Psoas muscle (tissue), 8 donors: ENCODE measurements around the gene STRN. TPM values are rescaled to one million over a fixed set of nuclear protein-coding genes. Genes with fewer than 3 reads are reported as not detected.
"Not testable (repeated sequence)": the region's sequence is repeated elsewhere in the genome, so short reads cannot be mapped to it uniquely, and the experiment has no call there.

ENCODE experiments used
- ATAC-seq, 4 donors: fragments of 200-7000 bp; cut with Tn5 transposase; one replicate each; pipeline ENCODE4 v1.9.1; 2020; ENCODE audit warnings: moderate library complexity in 3 of 4, mild to moderate bottlenecking in 2 of 4
- DNase-seq, 2 donors: peaks; one replicate each; pipeline ENCODE4 v3.0.0-alpha.2; 2020
- H3K27ac ChIP-seq: fragments of 200-600 bp; one replicate; pipeline ENCODE4 v1.8.0; 2022
- H3K27me3 ChIP-seq, 3 donors: fragments of 200-600 bp in 1 of 3; one replicate each; pipeline versions ENCODE4 v1.6.1 to v1.8.0; 2013 to 2022; ENCODE audit warnings: low read length in 2 of 3, mild to moderate bottlenecking in 2 of 3, moderate library complexity in 1 of 3; ENCODE audit not compliant: insufficient read depth in 3 of 3
- H3K36me3 ChIP-seq, 2 donors: fragments of 200-600 bp in 1 of 2; one replicate each; pipeline versions ENCODE4 v1.6.1 to v1.8.0; 2013 to 2022; ENCODE audit warnings: low read depth in 1 of 2, mild to moderate bottlenecking in 1 of 2, moderate library complexity in 1 of 2; ENCODE audit not compliant: insufficient read depth in 1 of 2
- H3K4me1 ChIP-seq: fragments of 200-600 bp; one replicate; pipeline ENCODE4 v1.8.0; 2022
- H3K4me3 ChIP-seq: fragments of 200-600 bp; one replicate; pipeline ENCODE4 v1.8.0; 2022; ENCODE audit warnings: mild to moderate bottlenecking
- H3K9me3 ChIP-seq: fragments of 200-600 bp; one replicate; pipeline ENCODE4 v1.8.0; 2022
- WGBS, 3 donors: extraction: QIAGEN DNeasy Blood & Tissue Kit; methylation state at CpG; one replicate each; pipeline versions ENCODE4 v1.1.6 to v1.1.7; 2013; 5-methylcytosine and 5-hydroxymethylcytosine counted together
- intact Hi-C, 2 donors: fragments of 100-400 bp; cut with DNase I; formaldehyde crosslinking; loops; one replicate each; pipeline versions ENCODE4 v1.11.0 to v1.14.2; 2022
- polyA plus RNA-seq, 3 donors: library from polyadenylated mRNA; stranded (reverse); fragments of 200-250 nt; gene quantifications; one replicate each; pipeline ENCODE4 v1.2.3, GENCODE V29; 2013
- total RNA-seq, 4 donors: library from RNA; stranded (reverse); fragmentation: NEBNext Ultra II Directional in 2 of 4; extraction: Animal tissue kit (Norgen Biotek cat#: 25700) in 2 of 4; gene quantifications; one replicate each; pipeline versions ENCODE4 v1.2.1 to v1.2.4, GENCODE V29; 2021 to 2023
- TF ChIP-seq, protein P1 (sequence below): fragments of 200-600 bp; IDR thresholded peaks from one replicate; pipeline ENCODE4 v1.8.0; 2022; ENCODE audit warnings: antibody characterized with exemption
- donor health status: healthy with polysubstance abuse.
- donor health status: DM: no; HTN: no; CAD: no; lungs with moderate emphysema.
- donor health status: Bipolar disorder and iron deficiency.
- donor health status: healthy.
- donor health status: DM: yes; HTN: yes; CAD: no.
- donor health status: DM: no; HTN: no; CAD: no.
- donor health status: DM: no; HTN: no; CAD: no.
- donor health status: DM: yes; HTN: yes; CAD: no.

STRN gene
- total and polyA plus RNA-seq, 7 donors = 12.7 to 48.5 (median 29.1) TPM

DNA sequence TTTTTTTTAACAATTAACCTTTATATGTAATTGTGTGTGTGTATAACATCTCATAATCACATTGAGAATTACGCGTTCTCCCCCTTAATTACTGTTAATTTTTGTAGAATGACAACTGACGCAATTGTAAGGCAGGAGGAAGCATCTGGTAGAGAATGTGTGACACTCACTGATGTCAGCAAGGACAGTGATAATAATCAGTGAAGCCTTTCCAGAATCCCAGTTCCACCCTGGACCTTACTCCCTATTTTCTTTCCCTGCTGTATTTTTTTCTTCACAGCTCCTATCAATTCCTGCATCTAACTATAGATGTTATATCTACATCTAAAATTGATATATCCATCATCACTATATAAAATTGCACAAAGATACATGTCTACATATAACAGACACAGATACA lies 16.1 kb upstream of the STRN start:
- WGBS, 3 donors = 76 to 93% (median 78%) methylated on average over 3 of the region's 3 CpGs
- no peaks in the 10 kb centered on the region for H3K27me3 ChIP-seq
- no peak overlapping the region for H3K27ac ChIP-seq
- peaks cover 0 to 41% of the 10 kb centered on the region in 2 donors for H3K36me3 ChIP-seq
- ATAC-seq = no peak
- intact Hi-C loops = no loop called here
- no peak overlapping the region for H3K4me3 ChIP-seq
- DNase-seq = no peak
- no peaks in the 10 kb centered on the region for H3K4me1 ChIP-seq
- TF ChIP-seq, protein P1, sequence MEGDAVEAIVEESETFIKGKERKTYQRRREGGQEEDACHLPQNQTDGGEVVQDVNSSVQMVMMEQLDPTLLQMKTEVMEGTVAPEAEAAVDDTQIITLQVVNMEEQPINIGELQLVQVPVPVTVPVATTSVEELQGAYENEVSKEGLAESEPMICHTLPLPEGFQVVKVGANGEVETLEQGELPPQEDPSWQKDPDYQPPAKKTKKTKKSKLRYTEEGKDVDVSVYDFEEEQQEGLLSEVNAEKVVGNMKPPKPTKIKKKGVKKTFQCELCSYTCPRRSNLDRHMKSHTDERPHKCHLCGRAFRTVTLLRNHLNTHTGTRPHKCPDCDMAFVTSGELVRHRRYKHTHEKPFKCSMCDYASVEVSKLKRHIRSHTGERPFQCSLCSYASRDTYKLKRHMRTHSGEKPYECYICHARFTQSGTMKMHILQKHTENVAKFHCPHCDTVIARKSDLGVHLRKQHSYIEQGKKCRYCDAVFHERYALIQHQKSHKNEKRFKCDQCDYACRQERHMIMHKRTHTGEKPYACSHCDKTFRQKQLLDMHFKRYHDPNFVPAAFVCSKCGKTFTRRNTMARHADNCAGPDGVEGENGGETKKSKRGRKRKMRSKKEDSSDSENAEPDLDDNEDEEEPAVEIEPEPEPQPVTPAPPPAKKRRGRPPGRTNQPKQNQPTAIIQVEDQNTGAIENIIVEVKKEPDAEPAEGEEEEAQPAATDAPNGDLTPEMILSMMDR = no peak
- H3K9me3 ChIP-seq = peaks cover 2% of the 10 kb centered on the region

DNA sequence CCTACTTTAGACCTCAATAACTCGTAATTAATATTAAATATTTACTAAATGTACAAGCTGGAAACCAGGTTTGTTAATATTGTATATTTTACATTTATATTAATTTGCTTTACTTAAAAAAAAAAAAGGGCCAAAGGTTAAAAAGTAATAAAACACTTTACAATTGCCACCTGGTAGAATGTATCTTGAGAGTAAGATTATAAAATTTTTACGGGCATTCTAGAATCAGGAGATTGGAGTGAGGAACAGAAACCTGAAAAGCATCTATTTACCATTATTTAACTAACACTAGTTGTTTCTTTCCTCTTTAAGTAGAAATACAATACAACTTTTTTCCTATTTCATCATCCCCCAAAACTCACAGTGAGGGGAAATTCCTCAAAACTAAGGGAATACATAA lies 15.6 kb upstream of the STRN start:
- peaks cover 2% of the 10 kb centered on the region for H3K9me3 ChIP-seq
- no peaks in the 10 kb centered on the region for H3K27me3 ChIP-seq
- DNase-seq = no peak
- peaks cover 0 to 36% of the 10 kb centered on the region in 2 donors for H3K36me3 ChIP-seq
- TF ChIP-seq, protein P1 = no peak
- 94 to 99% (median 95%) methylated on average over 2 of the region's 2 CpGs for WGBS, 3 donors
- H3K4me1 ChIP-seq = no peaks in the 10 kb centered on the region
- no peak for ATAC-seq
- intact Hi-C loops = no loop called here
- H3K4me3 ChIP-seq = no peak overlapping the region
- H3K27ac ChIP-seq = no peak overlapping the region

DNA sequence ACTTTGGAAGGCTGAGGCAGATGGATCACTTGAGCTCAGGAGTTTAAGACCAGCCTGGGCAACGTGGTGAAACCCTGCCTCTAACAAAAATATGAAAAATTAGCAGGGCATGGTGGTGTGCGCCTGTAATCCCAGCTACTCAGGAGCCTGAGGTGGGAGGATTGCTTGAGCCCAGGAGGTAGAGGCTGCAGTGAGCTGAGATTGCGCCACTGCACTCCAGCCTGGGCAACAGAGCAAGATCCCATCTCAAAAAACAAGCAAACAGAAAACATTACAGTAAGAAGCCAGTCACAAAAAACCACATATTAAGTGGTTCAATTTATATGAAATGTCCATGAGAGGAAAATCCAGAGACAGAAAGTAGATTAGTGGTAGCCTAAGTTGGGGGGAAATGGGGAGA lies 12.7 kb upstream of the STRN start:
- H3K9me3 ChIP-seq, H3K4me1 ChIP-seq, intact Hi-C loops, H3K27ac ChIP-seq, ATAC-seq, H3K27me3 ChIP-seq, H3K4me3 ChIP-seq, DNase-seq: not testable (repeated sequence)
- H3K36me3 ChIP-seq = peaks cover 0 to 22% of the 10 kb centered on the region in 2 donors
- WGBS, 3 donors = 96 to 97% (median 97%) methylated on average over 3 of the region's 3 CpGs

DNA sequence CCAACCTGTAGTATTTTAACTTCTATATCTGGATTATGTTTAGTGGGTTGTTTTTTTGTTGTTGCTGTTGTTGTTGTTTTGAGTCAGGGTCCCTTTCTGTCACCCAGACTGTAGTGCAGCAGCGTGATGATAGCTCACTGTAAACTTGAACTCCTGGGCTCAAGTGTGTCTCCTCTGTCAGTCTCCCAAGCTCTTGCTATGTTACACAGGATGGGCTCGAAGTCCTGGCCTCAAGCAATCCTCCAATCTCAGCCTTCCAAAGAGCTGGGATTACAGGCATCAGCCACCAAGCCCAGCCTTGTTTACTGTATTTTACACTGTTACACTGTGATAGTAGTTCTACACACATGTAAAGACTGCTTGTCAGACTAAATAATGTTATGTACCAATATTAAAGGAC lies 9.7 kb upstream of the STRN start:
- TF ChIP-seq, protein P1 = no peak
- DNase-seq = no peak
- Histone ChIP-seq H3K27ac (no peak overlapping the region), H3K9me3 (peaks cover 2% of the 10 kb centered on the region), H3K4me3 (no peak overlapping the region), H3K36me3 (peaks cover 0 to 19% of the 10 kb centered on the region in 2 donors), H3K4me1 (no peaks in the 10 kb centered on the region), H3K27me3 (no peaks in the 10 kb centered on the region)
- intact Hi-C loops = no loop called here
- no peak for ATAC-seq
- 75 to 93% (median 85%) methylated on average over 2 of the region's 2 CpGs for WGBS, 3 donors

DNA sequence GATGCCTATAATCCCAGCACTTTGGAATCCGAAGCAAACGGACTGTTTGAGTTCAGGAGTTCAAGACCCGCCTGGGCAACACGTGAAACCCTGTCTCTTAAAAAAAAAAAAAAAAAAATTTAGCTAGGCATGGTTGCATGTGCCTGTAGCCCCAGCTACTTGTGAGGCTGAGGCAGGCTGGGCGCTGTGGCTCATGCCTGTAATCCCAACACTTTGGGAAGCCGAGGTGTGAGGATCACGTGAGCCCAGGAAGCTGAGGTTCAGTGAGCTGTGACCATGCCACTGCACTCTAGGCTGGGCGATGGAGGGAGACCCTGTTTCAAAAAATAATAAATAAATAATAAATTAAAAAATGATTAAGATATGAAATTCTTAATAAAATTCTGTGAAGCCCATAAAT lies 9.0 kb upstream of the STRN start:
- H3K36me3 ChIP-seq = peaks cover 0 to 14% of the 10 kb centered on the region in 2 donors
- H3K27me3 ChIP-seq = no peaks in the 10 kb centered on the region
- WGBS, 3 donors = 87 to 90% (median 90%) methylated on average over 8 of the region's 8 CpGs
- intact Hi-C loops = no loop called here
- H3K9me3 ChIP-seq = peaks cover 2% of the 10 kb centered on the region
- no peak overlapping the region for H3K27ac ChIP-seq
- DNase-seq (no peak), ATAC-seq (no peak)
- H3K4me3 ChIP-seq = no peak overlapping the region
- H3K4me1 ChIP-seq = no peaks in the 10 kb centered on the region
- TF ChIP-seq, protein P1 = no peak
